Measurements from ENCODE around the gene PAOX. TPM values are rescaled to one million over a fixed set of nuclear protein-coding genes. Genes with fewer than 3 reads are reported as not detected.

Gene PAOX
- total and polyA plus RNA-seq, 4 donors, result 4.4 to 7.0 (median 6.6) TPM

GRCh38 chr10:133353202-133353959, 25.7 kb upstream of the PAOX start:
- ATAC-seq (ENCODE audit: insufficient read depth, low FRiP score), result no peak
- DNase-seq, result no peak
- no peak overlapping the region for H3K9ac ChIP-seq (ENCODE audit: insufficient read depth in 1 of 2, low read length in 2 of 2)
- no peak for TF ChIP-seq CTCF (IDR thresholded peaks at IDR 0.05; ENCODE audit: control extremely low read depth, extremely low read depth)
- H3K9me3 ChIP-seq (ENCODE audit: control insufficient read depth in 4 of 4, insufficient read depth in 3 of 4, low read length in 3 of 4), result no peaks in the 10 kb centered on the region
- no peaks in the 10 kb centered on the region for H3K27me3 ChIP-seq (ENCODE audit: control insufficient read depth in 3 of 3, insufficient read depth in 3 of 3, low read length in 2 of 3)
- H3K4me3 ChIP-seq, result no peak overlapping the region
- H3K36me3 ChIP-seq (ENCODE audit: control insufficient read depth in 4 of 4, insufficient read depth in 4 of 4, low read length in 4 of 4), result peaks cover 0 to 6% (median 0%) of the 10 kb centered on the region in 4 donors
- no peak overlapping the region for H3K27ac ChIP-seq (ENCODE audit: low read depth in 1 of 2, low read length in 1 of 2)
- H3K4me1 ChIP-seq (ENCODE audit: control insufficient read depth in 5 of 5, insufficient read depth in 5 of 5, low read length in 5 of 5), result peaks cover 0 to 10% (median 0%) of the 10 kb centered on the region in 5 donors
- WGBS, 2 donors, result 80 to 84% methylated on average over 16 of the region's 16 CpGs

- Histone ChIP-seq H3K4me3 (no peak overlapping the region), H3K27me3 (ENCODE audit: control insufficient read depth in 3 of 3, insufficient read depth in 3 of 3, low read length in 2 of 3) (no peaks in the 10 kb centered on the region), H3K4me1 (ENCODE audit: control insufficient read depth in 5 of 5, insufficient read depth in 5 of 5, low read length in 5 of 5) (peaks cover 0 to 10% (median 0%) of the 10 kb centered on the region in 5 donors), H3K9ac (ENCODE audit: insufficient read depth in 1 of 2, low read length in 2 of 2) (no peak overlapping the region), H3K9me3 (ENCODE audit: control insufficient read depth in 4 of 4, insufficient read depth in 3 of 4, low read length in 3 of 4) (no peaks in the 10 kb centered on the region), H3K27ac (ENCODE audit: low read depth in 1 of 2, low read length in 1 of 2) (no peak overlapping the region), H3K36me3 (ENCODE audit: control insufficient read depth in 4 of 4, insufficient read depth in 4 of 4, low read length in 4 of 4) (peaks cover 0 to 6% (median 0%) of the 10 kb centered on the region in 4 donors)
- no peak for ATAC-seq (ENCODE audit: insufficient read depth, low FRiP score)
- DNase-seq, result no peak
- TF ChIP-seq CTCF (IDR thresholded peaks at IDR 0.05; ENCODE audit: control extremely low read depth, extremely low read depth), result no peak
- WGBS, 2 donors, result 86 to 92% methylated on average over 15 to 16 of the region's 16 CpGs
Observed at GRCh38 chr10:133353988-133354605, 25.0 kb upstream of the PAOX start.

GRCh38 chr10:133354672-133355240, 24.3 kb upstream of the PAOX start:
- 96% methylated on average over 14 of the region's 14 CpGs for WGBS, 2 donors

More at GRCh38 chr10:133354672-133355240, 24.3 kb upstream of the PAOX start:
- Histone ChIP-seq H3K4me3 (no peak overlapping the region), H3K27ac (ENCODE audit: low read depth in 1 of 2, low read length in 1 of 2) (no peak overlapping the region), H3K27me3 (ENCODE audit: control insufficient read depth in 3 of 3, insufficient read depth in 3 of 3, low read length in 2 of 3) (no peaks in the 10 kb centered on the region), H3K9me3 (ENCODE audit: control insufficient read depth in 4 of 4, insufficient read depth in 3 of 4, low read length in 3 of 4) (no peaks in the 10 kb centered on the region), H3K4me1 (ENCODE audit: control insufficient read depth in 5 of 5, insufficient read depth in 5 of 5, low read length in 5 of 5) (peaks cover 0 to 10% (median 0%) of the 10 kb centered on the region in 5 donors), H3K9ac (ENCODE audit: insufficient read depth in 1 of 2, low read length in 2 of 2) (no peak overlapping the region), H3K36me3 (ENCODE audit: control insufficient read depth in 4 of 4, insufficient read depth in 4 of 4, low read length in 4 of 4) (peaks cover 0 to 6% (median 0%) of the 10 kb centered on the region in 4 donors)
- DNase-seq (no peak), ATAC-seq (ENCODE audit: insufficient read depth, low FRiP score) (no peak)
- no peak for TF ChIP-seq CTCF (IDR thresholded peaks at IDR 0.05; ENCODE audit: control extremely low read depth, extremely low read depth)

Measured in lung (tissue), 12 donors.